Measurements from ENCODE around the gene SRP19.

Gene SRP19

GRCh38 chr5:112860929-112861637, at the start of gene SRP19:
Gene SRP19, plus strand, starts transcription at chr5:112861287. Its CDS starts 90 bp downstream, at chr5:112861377.
- Histone ChIP-seq H3K27me3 (peaks cover 27% of the 10 kb centered on the region), H3K4me3 (ENCODE audit: low read depth in 1 of 2, low read length in 1 of 2) (peak within 1 kb of the TSS; percentile 73 to 93), H3K27ac (peak within 1 kb of the TSS; percentile 84), H3K36me3 (peaks cover 36% of the 10 kb centered on the region), H3K9me3 (no peaks in the 10 kb centered on the region), H3K4me1 (ENCODE audit: control insufficient read depth in 1 of 2, insufficient read depth in 1 of 2, low read depth in 1 of 2, low read length in 1 of 2) (peaks cover 18 to 19% of the 10 kb centered on the region in 2 experiments)
- peak; percentile 24 for TF ChIP-seq CTCF (IDR thresholded peaks at IDR 0.05)

- TF ChIP-seq CTCF (IDR thresholded peaks at IDR 0.05), result no peak
- Histone ChIP-seq H3K36me3 (peaks cover 61% of the 10 kb centered on the region), H3K4me1 (ENCODE audit: control insufficient read depth in 1 of 2, insufficient read depth in 1 of 2, low read depth in 1 of 2, low read length in 1 of 2) (no peaks in the 10 kb centered on the region), H3K9me3 (no peaks in the 10 kb centered on the region), H3K27ac (no peak overlapping the region), H3K27me3 (no peaks in the 10 kb centered on the region), H3K4me3 (ENCODE audit: low read depth in 1 of 2, low read length in 1 of 2) (no peak overlapping the region)
These were observed 48.5 kb upstream of the SRP19 start for GRCh38 chr5:112812549-112812948.

- Histone ChIP-seq H3K4me3 (ENCODE audit: low read depth in 1 of 2, low read length in 1 of 2) (no peak overlapping the region), H3K36me3 (peaks cover 76% of the 10 kb centered on the region), H3K9me3 (no peaks in the 10 kb centered on the region), H3K27ac (no peak overlapping the region), H3K27me3 (no peaks in the 10 kb centered on the region), H3K4me1 (ENCODE audit: control insufficient read depth in 1 of 2, insufficient read depth in 1 of 2, low read depth in 1 of 2, low read length in 1 of 2) (no peaks in the 10 kb centered on the region)
- no peak for TF ChIP-seq CTCF (IDR thresholded peaks at IDR 0.05)
These were observed 40.8 kb upstream of the SRP19 start for GRCh38 chr5:112820246-112820645.

- Histone ChIP-seq H3K4me3 (ENCODE audit: low read depth in 1 of 2, low read length in 1 of 2) (no peak overlapping the region), H3K4me1 (ENCODE audit: control insufficient read depth in 1 of 2, insufficient read depth in 1 of 2, low read depth in 1 of 2, low read length in 1 of 2) (no peaks in the 10 kb centered on the region), H3K27me3 (no peaks in the 10 kb centered on the region), H3K36me3 (peaks cover 75% of the 10 kb centered on the region), H3K27ac (no peak overlapping the region), H3K9me3 (no peaks in the 10 kb centered on the region)
- TF ChIP-seq CTCF (IDR thresholded peaks at IDR 0.05), result no peak
These were observed 38.6 kb upstream of the SRP19 start for GRCh38 chr5:112822456-112822855.

GRCh38 chr5:112823181-112823580, 37.9 kb upstream of the SRP19 start:
- no peaks in the 10 kb centered on the region for H3K4me1 ChIP-seq (ENCODE audit: control insufficient read depth in 1 of 2, insufficient read depth in 1 of 2, low read depth in 1 of 2, low read length in 1 of 2)
- no peak overlapping the region for H3K27ac ChIP-seq
- H3K4me3 ChIP-seq (ENCODE audit: low read depth in 1 of 2, low read length in 1 of 2), result no peak overlapping the region
- H3K9me3 ChIP-seq, result no peaks in the 10 kb centered on the region
- TF ChIP-seq CTCF (IDR thresholded peaks at IDR 0.05), result no peak
- no peaks in the 10 kb centered on the region for H3K27me3 ChIP-seq
- peaks cover 82% of the 10 kb centered on the region for H3K36me3 ChIP-seq
